IMR-90 (cell line): ENCODE results near the gene PPM1A. TPM values are rescaled to one million over a fixed set of nuclear protein-coding genes. Genes with fewer than 3 reads are reported as not detected.

Source experiments
- ATAC-seq: fragments of 200-7000 bp; cut with Tn5 transposase; 2 replicates; pipeline ENCODE4 v1.9.1; 2020; ENCODE audit warnings: low read depth, mild to moderate bottlenecking, moderate library complexity
- BruUV-seq: library from RNA; stranded (reverse); fragments of 400-500 nt; replicated peaks from 2 replicates; lab custom pipeline; 2021; lab: Mats Ljungman, UMichigan
- CTCF ChIA-PET: fragments of 300-600 bp; formaldehyde crosslinking; extraction: SDS; loops from one replicate; lab custom pipeline; 2021; ENCODE audit warnings: antibody characterized with exemption; lab: Yijun Ruan, JAX
- POLR2A ChIA-PET: fragments of 300-600 bp; sonication (Branson Sonifier 250); formaldehyde crosslinking; loops from one replicate; lab custom pipeline; 2022; ENCODE audit warnings: antibody characterized with exemption; ENCODE audit not compliant: unreplicated experiment; lab: Charles Lee
- DNase-seq: peaks from one replicate; pipeline ENCODE4 v3.0.0; 2013
- H2AFZ ChIP-seq: replicated peaks from 2 replicates; pipeline ENCODE3; 2013; ENCODE audit warnings: low read length, mild to moderate bottlenecking; ENCODE audit not compliant: poor library complexity
- H2AK5ac ChIP-seq: 2 replicates; pipeline ENCODE4 v1.6.1; 2013; ENCODE audit warnings: low read depth, low read length, inconsistent platforms
- H2AK9ac ChIP-seq: replicated peaks from 2 replicates; pipeline ENCODE3; 2013; ENCODE audit warnings: mild to moderate bottlenecking, low read depth, low read length, moderate library complexity; ENCODE audit not compliant: poor library complexity
- H2BK120ac ChIP-seq: 2 replicates; pipeline ENCODE4 v1.6.1; 2013; ENCODE audit warnings: low read depth, low read length, inconsistent platforms
- H2BK15ac ChIP-seq: 3 replicates; pipeline ENCODE4 v1.6.1; 2013; ENCODE audit warnings: low read depth, low read length, inconsistent platforms
- H2BK20ac ChIP-seq: 2 replicates; pipeline ENCODE4 v1.6.1; 2013; ENCODE audit warnings: low read depth, mild to moderate bottlenecking, inconsistent platforms, low read length, moderate library complexity
- H2BK5ac ChIP-seq: 2 replicates; pipeline ENCODE4 v1.6.1; 2013; ENCODE audit warnings: mild to moderate bottlenecking, low read depth, low read length, inconsistent platforms; ENCODE audit not compliant: poor library complexity, severe bottlenecking
- H3K14ac ChIP-seq: replicated peaks from 2 replicates; pipeline ENCODE4 v1.6.1; 2013; ENCODE audit warnings: low read depth, low read length, inconsistent platforms
- H3K18ac ChIP-seq: 2 replicates; pipeline ENCODE4 v1.6.1; 2013; ENCODE audit warnings: low read depth, low read length, control low read depth
- H3K23ac ChIP-seq: 2 replicates; pipeline ENCODE4 v1.6.1; 2013; ENCODE audit warnings: low read depth, low read length, inconsistent platforms
- H3K27ac ChIP-seq: 2 replicates; pipeline ENCODE4 v1.5.1; 2013; ENCODE audit warnings: mild to moderate bottlenecking, control low read depth, low read length; ENCODE audit not compliant: insufficient read depth
- H3K27me3 ChIP-seq: 2 replicates; pipeline ENCODE4 v1.6.1; 2013; ENCODE audit warnings: low read length; ENCODE audit not compliant: control insufficient read depth, insufficient read depth
- H3K36me3 ChIP-seq: 2 replicates; pipeline ENCODE4 v1.6.1; 2013; ENCODE audit warnings: low read length, mixed read lengths; ENCODE audit not compliant: control insufficient read depth, insufficient read depth
- H3K4ac ChIP-seq: 2 replicates; pipeline ENCODE4 v1.6.1; 2013; ENCODE audit warnings: low read depth, low read length, inconsistent platforms
- H3K4me1 ChIP-seq: 2 replicates; pipeline ENCODE4 v1.6.1; 2013; ENCODE audit warnings: low read length, mixed read lengths; ENCODE audit not compliant: control insufficient read depth, insufficient read depth
- H3K4me2 ChIP-seq: 2 replicates; pipeline ENCODE4 v1.6.1; 2013; ENCODE audit warnings: low read depth, mild to moderate bottlenecking, control low read depth, low read length, moderate library complexity
- H3K4me3 ChIP-seq: 2 replicates; pipeline ENCODE4 v1.5.1; 2013; ENCODE audit warnings: low read depth, mild to moderate bottlenecking, control low read depth, low read length, moderate library complexity; ENCODE audit not compliant: insufficient read depth
- H3K56ac ChIP-seq: 2 replicates; pipeline ENCODE4 v1.6.1; 2013; ENCODE audit warnings: low read length, inconsistent platforms; ENCODE audit not compliant: insufficient read depth; ENCODE audit errors: extremely low read depth
- H3K79me1 ChIP-seq, 2 experiments: 2 replicates each; pipeline ENCODE4 v1.6.1; 2013; ENCODE audit warnings: low read length in 2 of 2, inconsistent platforms in 1 of 2, low read depth in 1 of 2
- H3K9ac ChIP-seq: 2 replicates; pipeline ENCODE4 v1.6.1; 2013; ENCODE audit warnings: low read depth, low read length, control low read depth
- H3K9me1 ChIP-seq: 2 replicates; pipeline ENCODE4 v1.6.1; 2013; ENCODE audit warnings: low read length, inconsistent platforms; ENCODE audit not compliant: insufficient read depth
- H3K9me3 ChIP-seq: 2 replicates; pipeline ENCODE4 v1.6.1; 2013; ENCODE audit warnings: low read length; ENCODE audit not compliant: control insufficient read depth, insufficient read depth
- H4K20me1 ChIP-seq: 2 replicates; pipeline ENCODE4 v1.6.1; 2013; ENCODE audit warnings: low read length, inconsistent platforms; ENCODE audit not compliant: insufficient read depth
- H4K5ac ChIP-seq: 2 replicates; pipeline ENCODE4 v1.6.1; 2013; ENCODE audit warnings: mild to moderate bottlenecking, low read depth, low read length, control low read depth
- H4K8ac ChIP-seq, 2 experiments: 2 replicates each; pipeline ENCODE4 v1.6.1; 2013; ENCODE audit warnings: low read depth in 2 of 2, low read length in 2 of 2, control low read depth in 1 of 2, inconsistent platforms in 1 of 2
- H4K91ac ChIP-seq: 2 replicates; pipeline ENCODE4 v1.6.1; 2013; ENCODE audit warnings: low read depth, low read length, inconsistent platforms; ENCODE audit not compliant: insufficient read depth
- CTCF ChIP-seq: conservative IDR thresholded peaks from 2 replicates; pipeline ENCODE4 v1.5.1; 2012; ENCODE audit warnings: mild to moderate bottlenecking, low read depth, low read length, improper control_type of control experiment
- MXI1 ChIP-seq: IDR thresholded peaks from 2 replicates; pipeline ENCODE4 v1.6.1; 2012; ENCODE audit warnings: low read depth, mild to moderate bottlenecking, low read length, moderate library complexity, borderline replicate concordance
- NFE2L2 ChIP-seq: fragments of 150-350 bp; IDR thresholded peaks from 2 replicates; pipeline ENCODE4 v1.6.1; 2016; ENCODE audit warnings: low read depth, mild to moderate bottlenecking, low read length
- RAD21 ChIP-seq: IDR thresholded peaks from 2 replicates; pipeline ENCODE4 v1.6.1; 2012; ENCODE audit warnings: low read length, improper control_type of control experiment
- SMC3 ChIP-seq: fragments of 150-350 bp; IDR thresholded peaks from 2 replicates; pipeline ENCODE4 v1.6.1; 2016; ENCODE audit warnings: low read depth, mild to moderate bottlenecking, antibody characterized with exemption, low read length, moderate library complexity
- WGBS, 2 experiments: methylation state at CpG; one replicate each; pipeline versions ENCODE4 v1.1.5 to v1.1.7; 2013; ENCODE audit warnings: missing lambda C conversion rate in 2 of 2; ENCODE audit not compliant: insufficient read length in 1 of 2; ENCODE audit errors: extremely low coverage in 2 of 2; 5-methylcytosine and 5-hydroxymethylcytosine counted together
- dilution Hi-C: fragments of 300-500 bp; cut with HindIII; formaldehyde crosslinking; loops from one replicate; pipeline ENCODE4 v1.14.3; 2018; ENCODE audit warnings: low sequenced_read_pairs; ENCODE audit not compliant: unreplicated experiment
- in situ Hi-C: fragments of 300-500 bp; cut with MboI; formaldehyde crosslinking; loops from 3 replicates; pipeline ENCODE4 v1.14.3; 2019; ENCODE audit warnings: low sequenced_read_pairs, inconsistent platforms, mixed read lengths
- intact Hi-C: fragments of 100-400 bp; cut with micrococcal nuclease; formaldehyde crosslinking; loops from 2 replicates; pipeline ENCODE4 v1.10.0; 2022
- polyA plus RNA-seq, 3 experiments: library from polyadenylated mRNA; depleted of rRNA; stranded (reverse); fragments of >200 nt; gene quantifications; 2 replicates each; pipeline ENCODE4 v1.2.3, GENCODE V29; 2012; ENCODE audit warnings: low replicate concordance in 1 of 3
- total RNA-seq: library from RNA; depleted of rRNA; stranded (reverse); fragments of >200 nt; gene quantifications from 2 replicates; pipeline ENCODE4 v1.2.3, GENCODE V29; 2012

The PPM1A gene
- total and polyA plus RNA-seq, 2 of the 4 experiments (the other 2 are of a cell fraction), result 14.3 to 15.1 TPM

DNA sequence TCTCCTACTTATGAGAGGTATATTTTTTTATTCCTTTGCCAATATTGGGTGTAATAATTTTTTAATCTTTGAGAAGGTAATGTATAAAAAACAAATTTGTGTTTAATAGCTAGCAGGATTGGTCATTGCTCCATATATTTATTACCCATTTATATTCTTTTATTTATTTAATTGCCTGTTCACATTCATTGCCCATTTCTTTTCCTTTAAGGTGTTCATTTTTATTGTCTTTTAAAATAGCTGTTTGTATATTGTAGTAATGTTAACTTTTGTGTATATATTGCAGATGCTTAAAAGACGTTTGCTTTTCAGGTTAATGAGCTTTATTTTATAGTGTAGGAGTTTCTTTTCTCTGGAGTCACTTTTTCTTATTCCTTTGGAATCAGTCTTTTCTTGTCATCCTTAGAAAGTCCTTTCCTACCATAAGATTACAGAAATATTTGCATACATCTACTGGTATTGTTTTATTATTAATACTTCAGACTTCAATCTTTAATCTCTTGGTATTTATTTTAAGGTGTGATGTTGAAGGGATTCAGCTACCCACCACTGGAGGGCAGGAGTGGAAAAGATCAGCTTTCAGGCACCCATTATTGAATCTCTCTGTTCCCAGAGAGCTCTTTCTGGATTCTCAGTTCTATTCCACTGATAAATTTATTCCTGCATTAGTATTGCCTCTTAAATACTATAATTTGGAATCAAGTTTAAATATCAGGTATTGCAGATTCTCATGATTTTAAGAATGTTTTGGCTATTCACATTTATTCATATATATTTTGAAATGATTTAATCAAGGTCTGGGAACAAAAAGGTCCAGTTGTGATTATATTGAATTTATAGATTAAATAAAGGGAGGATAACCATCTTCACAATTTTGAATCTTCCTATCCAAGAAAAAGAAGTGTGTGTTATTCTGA, 17.3 kb downstream of the PPM1A start:
- ChIA-PET POLR2A (no interaction called here), CTCF (no interaction called here)
- Histone ChIP-seq H2BK120ac (no peak overlapping the region), H3K9ac (no peak overlapping the region), H3K4me3 (no peak overlapping the region), H4K91ac (no peak overlapping the region), H3K79me1 (peaks cover 13 to 36% of the 10 kb centered on the region in 2 experiments), H4K5ac (no peak overlapping the region), H2AFZ (no peak overlapping the region), H3K27me3 (no peaks in the 10 kb centered on the region), H3K36me3 (no peaks in the 10 kb centered on the region), H2AK5ac (no peak overlapping the region), H3K23ac (no peak overlapping the region), H2BK20ac (no peak overlapping the region), H3K4me1 (no peaks in the 10 kb centered on the region), H2AK9ac (no peak overlapping the region), H4K8ac (no peak overlapping the region), H2BK5ac (no peak overlapping the region), H3K14ac (no peak overlapping the region), H3K9me3 (no peaks in the 10 kb centered on the region), H3K9me1 (no peaks in the 10 kb centered on the region), H3K4me2 (no peak overlapping the region), H3K56ac (no peak overlapping the region), H3K18ac (no peak overlapping the region), H2BK15ac (no peak overlapping the region), H4K20me1 (peaks cover 25% of the 10 kb centered on the region; the same call in 1 of the 2 replicates), H3K4ac (no peak overlapping the region), H3K27ac (no peak overlapping the region)
- in situ Hi-C loops, result no loop called here
- no CpG with 5 or more reads among the region's 1 CpG for WGBS, 2 experiments
- no TSS peak for BruUV-seq
- intact Hi-C loops, result no loop called here
- no peak for DNase-seq
- ATAC-seq, result no peak
- TF ChIP-seq MXI1 (no peak), RAD21 (peak; percentile 35), CTCF (peak; percentile 40), SMC3 (peak; percentile 23; the same call in 1 of the 2 replicates), NFE2L2 (no peak)
- dilution Hi-C loops, result no loop called here
